ENCODE data around the gene SRP72.

The SRP72 gene

DNA sequence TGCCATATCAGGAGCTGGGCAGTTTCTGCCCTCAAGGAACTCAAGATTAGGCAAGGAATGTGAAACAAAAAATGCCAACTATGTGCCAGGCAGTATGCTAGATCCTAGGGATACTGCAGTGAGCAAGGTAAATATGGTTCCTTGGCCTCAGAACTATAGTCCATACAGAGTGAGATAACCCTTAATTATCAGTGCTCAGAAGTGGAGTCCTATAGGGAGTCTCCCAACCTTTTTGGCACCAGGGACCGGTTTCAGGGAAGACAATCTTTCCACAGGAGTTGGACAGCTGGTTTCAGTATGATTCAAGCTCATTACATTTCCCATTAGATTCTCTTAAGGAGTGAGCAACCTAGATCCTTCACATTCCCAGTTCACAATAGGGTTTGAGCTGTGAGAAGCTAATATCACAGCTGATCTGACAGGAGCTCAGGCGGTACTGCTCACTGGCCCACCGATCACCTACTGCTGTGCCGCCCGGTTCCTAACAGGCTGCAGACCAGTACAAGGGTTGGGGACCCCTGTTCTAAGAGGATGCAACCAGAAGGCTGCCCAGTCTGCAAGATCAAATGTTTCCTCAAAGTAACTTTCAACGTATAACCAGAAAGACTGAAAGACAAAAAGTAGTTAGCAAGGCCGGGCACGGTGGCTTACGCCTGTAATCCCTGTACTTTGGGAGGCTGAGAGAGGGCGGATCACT is 1.7 kb upstream of the SRP72 start:
- DNase-seq (ENCODE audit: low spot score): no peak

DNA sequence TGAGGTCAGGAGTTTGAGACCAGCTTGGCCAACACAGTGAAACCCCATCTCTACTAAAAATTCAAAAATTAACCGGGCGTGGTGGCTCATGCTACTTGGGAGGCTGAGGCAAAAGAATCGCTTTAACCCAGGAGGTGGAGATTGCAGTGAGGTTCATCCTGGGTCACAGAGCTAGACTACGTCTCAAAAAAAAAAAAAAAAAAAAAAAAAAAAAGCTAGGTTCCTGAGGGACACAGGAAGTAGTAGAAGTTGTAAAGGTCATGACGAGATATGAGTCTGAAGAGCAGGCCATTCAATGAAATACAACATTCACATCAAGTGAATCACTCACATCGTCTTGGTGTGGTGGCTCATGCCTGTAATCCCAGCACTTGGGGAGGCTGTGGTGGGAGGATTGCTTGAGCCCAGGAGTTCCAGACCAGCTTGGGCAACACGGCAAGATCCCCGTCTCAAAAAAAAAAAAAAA is 1.1 kb upstream of the SRP72 start:
- DNase-seq (ENCODE audit: low spot score): peak; percentile 12

DNA sequence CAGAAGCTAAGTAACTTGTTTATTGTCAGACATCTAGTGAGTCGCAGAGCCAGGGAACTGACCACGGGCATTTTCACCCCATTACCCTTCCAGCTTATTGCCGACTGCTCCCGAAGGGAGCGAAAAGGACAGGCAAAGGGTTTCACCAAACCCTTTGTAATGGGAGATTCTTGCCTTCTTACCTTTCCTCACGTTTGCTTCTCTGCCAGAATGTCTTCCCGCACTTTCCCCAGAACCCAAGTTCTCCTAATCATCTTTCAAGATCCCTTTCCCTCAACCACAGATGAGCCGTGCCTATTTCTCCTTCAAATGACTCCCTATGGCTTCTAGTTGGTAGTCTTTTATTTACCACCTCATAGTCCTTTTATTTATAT is 520 bp upstream of the SRP72 start:
- DNase-seq (ENCODE audit: low spot score): peak; percentile 10

GRCh38 chr4:56468097-56468422 is 643 bp downstream of the SRP72 start:
- peak; percentile 22 for DNase-seq (ENCODE audit: low spot score)

DNA sequence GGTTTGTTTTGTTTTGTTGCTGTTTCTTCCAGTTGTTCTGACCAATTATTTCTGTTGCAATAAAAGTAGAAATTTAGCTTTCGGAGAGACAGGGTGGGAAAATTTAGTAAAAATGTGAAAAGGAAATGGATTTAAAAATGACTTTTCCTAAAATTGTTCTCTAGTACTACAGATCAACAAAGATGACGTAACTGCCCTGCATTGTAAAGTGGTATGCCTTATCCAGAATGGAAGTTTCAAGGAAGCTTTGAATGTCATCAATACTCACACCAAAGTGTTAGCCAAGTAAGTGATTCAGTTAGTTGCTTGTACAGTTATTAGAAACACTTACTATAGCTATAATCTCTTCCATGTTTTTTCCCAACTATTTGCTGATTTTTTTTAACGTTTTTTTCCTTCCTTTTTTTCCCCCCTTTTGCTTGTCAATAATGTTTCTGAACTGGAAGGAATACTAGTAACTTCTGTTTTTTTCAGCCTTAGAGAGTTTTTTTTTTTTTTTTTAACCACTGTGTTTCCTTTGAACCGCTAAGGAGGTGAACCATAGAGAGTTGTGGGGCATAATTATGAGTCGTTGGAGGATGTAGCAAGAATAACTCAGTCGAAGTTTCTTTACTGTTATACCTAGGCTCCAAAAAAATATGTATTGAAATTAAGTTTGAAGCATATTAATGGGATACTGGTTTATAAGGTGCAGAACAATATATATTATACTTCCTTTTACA is 2.2 kb downstream of the SRP72 start:
- no peak for DNase-seq (ENCODE audit: low spot score)

DNA sequence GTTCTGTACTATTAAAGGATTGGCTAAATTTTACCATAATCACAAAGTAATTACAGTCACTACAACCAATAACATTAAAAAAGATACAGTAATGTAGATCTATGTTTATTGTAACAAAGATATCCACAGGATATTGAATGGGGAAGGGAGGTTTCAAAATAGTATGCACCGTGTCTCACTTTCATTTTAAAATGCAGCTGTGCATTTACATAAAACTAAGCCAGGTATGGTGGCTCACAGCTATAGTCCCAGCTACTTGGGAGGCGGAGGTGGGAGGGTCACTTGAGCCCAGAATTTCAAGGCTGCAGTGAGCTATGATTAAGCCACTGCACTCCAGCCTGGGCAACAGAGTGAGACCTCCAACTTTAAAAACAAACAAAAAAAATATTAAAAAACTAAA is 8.5 kb downstream of the SRP72 start:
- DNase-seq (ENCODE audit: low spot score): no peak

GRCh38 chr4:56477192-56477702 is 9.8 kb downstream of the SRP72 start:
- DNase-seq (ENCODE audit: low spot score): no peak

- DNase-seq (ENCODE audit: low spot score): no peak
Observed at GRCh38 chr4:56480691-56481090, 13.3 kb downstream of the SRP72 start.

- no peak for DNase-seq (ENCODE audit: low spot score)
Observed at GRCh38 chr4:56496241-56496640, 28.8 kb downstream of the SRP72 start.

GRCh38 chr4:56505269-56506130 is 38.1 kb downstream of the SRP72 start, which contains the start of gene ARL9:
ARL9 (plus strand) TSS chr4:56505791; CDS start chr4:56505863, 72 bp downstream.
- DNase-seq (ENCODE audit: low spot score): no peak

DNA sequence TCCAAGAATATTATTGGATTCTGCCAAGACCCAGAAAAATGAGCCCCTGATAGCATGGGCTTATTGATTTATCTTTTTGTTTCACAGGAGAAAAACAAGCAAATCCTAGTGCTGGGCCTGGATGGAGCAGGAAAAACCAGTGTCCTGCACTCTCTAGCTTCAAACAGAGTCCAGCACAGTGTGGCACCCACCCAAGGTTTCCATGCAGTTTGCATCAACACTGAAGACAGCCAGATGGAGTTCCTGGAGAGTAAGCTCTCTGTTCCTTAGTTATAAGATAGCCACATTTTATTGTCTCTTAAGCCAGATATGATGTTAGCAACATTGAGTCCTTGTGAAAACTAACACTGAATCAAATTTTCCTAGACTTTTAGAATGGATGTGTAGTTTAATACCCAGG is 43.7 kb downstream of the SRP72 start:
- no peak for DNase-seq (ENCODE audit: low spot score)

GRCh38 chr4:56512166-56512565 is 44.7 kb downstream of the SRP72 start:
- no peak for DNase-seq (ENCODE audit: low spot score)

GRCh38 chr4:56513517-56513916 is 46.1 kb downstream of the SRP72 start:
- DNase-seq (ENCODE audit: low spot score): no peak

DNA sequence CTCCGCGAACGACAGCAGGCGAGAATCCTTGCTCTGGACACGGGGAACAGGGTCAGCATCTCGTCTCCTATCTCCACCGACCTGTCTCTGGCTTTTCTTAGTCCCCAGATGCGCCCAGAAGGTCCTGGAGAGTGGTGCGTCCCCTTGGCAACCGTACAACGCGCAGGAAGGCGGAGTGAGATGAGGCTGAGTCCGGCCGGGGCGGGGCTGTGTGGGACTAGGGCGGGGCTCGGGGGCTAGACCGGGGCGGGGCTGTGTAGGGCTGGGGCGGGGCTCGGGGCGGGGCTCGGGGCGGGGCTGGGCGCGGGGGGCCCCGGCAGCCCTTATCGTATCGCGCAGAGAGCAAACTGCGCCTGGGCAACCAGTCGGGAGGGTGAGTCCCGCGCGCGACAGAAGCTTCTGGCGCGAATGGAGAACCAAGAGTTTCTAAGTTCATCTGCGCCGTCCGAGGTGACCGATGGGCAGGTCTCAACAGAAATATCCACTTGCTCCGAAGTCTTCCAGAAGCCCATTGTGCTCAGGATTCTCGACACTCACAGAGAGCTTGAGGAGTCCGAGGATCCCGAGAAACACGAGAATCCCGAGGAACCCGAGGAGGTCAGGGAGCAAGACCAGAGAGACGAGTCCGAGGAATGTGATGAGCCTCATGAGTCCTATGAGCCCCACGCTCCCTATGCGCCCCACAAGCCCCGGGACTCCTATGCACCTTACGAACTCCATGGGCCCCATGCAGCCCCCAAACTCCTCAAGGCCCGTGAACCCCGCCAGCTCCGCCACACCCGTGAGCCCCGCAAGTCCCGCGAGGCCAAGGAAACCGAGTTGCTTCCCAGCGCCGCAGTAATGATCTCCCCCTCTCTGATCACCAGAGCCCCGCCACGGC is 63.1 kb downstream of the SRP72 start:
- peak; percentile 41 for DNase-seq (ENCODE audit: low spot score)

GRCh38 chr4:56531149-56531770 is 63.8 kb downstream of the SRP72 start:
- DNase-seq (ENCODE audit: low spot score): peak; percentile 10

DNA sequence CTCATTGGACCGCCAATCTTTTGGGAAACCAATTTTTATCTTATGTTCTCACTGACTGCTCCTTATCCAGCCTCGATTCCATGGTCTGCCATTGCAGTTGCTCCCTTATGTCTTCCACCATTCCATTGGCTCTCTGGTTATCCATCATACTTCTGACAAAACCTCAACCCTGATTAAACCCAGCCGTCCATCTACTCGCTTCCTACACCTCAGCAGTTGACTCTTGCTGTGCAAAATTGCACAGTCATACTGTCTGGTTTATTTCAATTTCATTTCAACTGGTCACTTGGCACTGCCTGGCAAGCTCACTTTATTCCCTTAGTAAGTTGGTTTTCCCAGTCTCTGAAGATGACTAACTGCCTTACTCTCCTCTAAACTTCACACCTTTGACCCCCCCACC is 64.4 kb downstream of the SRP72 start:
- no peak for DNase-seq (ENCODE audit: low spot score)

DNA sequence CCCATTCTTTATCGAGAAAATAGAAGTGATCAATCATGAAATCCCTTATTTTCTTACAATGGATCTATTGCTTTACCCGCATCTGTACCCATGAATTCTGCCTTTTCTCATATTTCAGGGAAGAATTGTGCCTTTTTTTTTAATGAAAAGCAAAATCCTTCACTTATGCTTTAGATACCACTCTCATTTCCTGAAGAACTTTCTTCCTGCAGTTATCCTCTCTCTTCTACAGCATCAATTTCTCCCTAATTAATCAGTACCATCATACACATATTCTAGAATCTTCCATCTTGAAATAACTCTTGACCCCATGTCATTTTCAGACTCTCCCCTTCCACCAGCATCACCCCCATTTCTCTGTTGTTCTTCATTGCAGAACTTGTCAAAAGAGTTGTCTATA is 64.8 kb downstream of the SRP72 start:
- DNase-seq (ENCODE audit: low spot score): no peak

- no peak for DNase-seq (ENCODE audit: low spot score)
Observed at GRCh38 chr4:56535915-56536314, 68.5 kb downstream of the SRP72 start.

DNA sequence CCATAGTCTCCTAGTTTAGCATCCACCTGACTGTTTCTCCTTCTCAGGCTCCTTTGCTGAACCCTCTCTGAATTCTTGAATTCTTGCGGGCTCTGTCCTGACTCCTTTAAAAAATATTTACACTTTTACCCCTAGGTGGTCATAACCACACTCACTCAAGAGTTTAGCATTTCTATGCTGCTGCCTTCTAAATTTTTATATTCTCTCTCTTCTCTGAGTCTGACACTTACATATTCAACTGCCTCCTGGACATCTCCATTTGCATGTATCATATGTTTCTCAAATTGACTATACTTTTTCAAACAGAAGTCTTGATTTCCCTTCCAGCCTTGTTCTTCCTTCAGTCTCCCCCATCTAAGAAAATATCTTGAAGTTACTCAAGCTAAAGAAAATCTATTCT is 69.7 kb downstream of the SRP72 start:
- DNase-seq (ENCODE audit: low spot score): no peak

- DNase-seq (ENCODE audit: low spot score): no peak
Observed at GRCh38 chr4:56540826-56541225, 73.4 kb downstream of the SRP72 start.

- DNase-seq (ENCODE audit: low spot score): peak; percentile 50
Observed at GRCh38 chr4:56544573-56545131, 77.2 kb downstream of the SRP72 start.
